NCI-H1436 (cell line): ENCODE results near the gene GSG1L.

ENCODE experiments used
- DNase-seq: peaks from one replicate; lab custom pipeline; 2025; lab: John Stamatoyannopoulos, UW

GSG1L gene

GRCh38 chr16:27818246-27818645 lies 245.3 kb downstream of the GSG1L start:
- DNase-seq: no peak

DNA sequence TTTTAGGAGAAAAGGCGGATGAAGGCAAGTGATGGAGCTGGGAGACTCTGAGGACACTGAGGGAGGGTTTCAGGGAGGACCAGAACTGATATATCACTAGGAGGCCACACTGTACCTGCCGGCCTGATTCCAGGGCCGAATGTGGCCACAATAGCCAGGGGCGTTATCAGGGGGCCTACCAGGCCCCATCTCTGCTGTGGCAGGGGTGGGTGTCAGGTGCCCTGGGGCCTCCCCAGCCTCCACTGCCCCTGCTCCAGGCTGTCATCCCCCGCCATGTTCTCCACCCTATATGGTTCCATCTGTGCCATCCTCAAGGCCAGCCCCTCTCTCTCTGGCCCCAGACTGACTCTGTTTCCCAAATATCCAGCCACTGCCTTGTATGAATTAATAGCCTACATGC lies 246.5 kb downstream of the GSG1L start:
- DNase-seq: no peak

DNA sequence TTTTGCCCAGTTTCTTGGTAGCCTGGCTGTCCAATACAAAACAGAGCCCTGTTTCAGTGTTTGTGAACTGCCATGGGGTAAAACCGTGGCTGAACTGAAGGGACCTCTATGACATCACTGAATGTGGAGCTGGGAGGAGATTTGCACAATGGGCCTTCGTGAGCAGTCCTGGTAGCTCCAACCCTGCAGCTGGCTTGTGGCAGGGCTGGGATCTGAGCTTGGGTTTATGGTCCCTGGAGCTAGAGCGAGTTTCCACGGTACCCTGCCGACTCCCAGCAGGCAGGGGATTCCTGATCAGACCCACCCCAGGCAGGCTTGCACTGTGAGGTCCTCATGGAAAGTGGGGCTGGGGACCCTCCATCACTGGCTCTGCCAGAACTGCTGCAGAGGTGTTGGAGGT lies 247.0 kb downstream of the GSG1L start:
- no peak for DNase-seq

DNA sequence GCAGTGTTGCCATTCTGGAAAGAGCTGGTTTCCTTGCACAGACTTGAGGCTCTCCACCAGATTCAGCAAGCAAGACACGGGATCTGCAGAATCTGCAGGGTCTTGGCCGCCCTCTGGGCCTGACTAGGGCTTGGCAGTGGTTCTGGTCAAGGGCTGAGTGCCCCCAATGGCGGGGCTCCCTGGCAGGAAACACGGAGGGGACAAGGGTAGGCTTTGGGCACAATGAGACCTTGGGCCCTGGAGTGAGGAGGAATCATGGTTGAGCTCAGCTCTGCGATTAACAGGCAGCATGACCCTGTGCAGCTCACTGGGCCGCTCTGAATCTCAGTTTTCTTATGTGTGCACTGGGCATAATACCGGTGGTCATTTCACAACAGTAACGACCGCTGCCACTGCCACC lies 249.9 kb downstream of the GSG1L start:
- no peak for DNase-seq

DNA sequence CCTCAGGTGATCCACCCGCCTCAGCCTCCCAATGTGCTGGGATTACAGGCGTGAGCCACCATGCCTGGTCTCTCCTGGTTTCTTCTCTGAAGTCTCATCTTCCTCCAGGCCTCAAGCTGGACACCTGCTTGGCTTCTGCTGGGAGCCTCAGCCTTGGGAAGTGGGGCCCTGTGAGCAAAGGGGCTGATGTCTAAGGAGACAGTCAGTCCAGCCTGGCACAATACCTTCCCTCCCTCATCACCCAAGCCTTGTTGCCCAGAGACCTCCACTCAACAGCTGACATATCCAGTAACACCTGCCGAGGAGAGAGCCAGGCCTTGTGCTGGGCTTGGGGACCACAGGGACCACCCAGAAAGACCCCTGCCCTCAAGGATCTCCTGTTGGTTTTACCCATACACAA lies 251.6 kb downstream of the GSG1L start:
- DNase-seq: no peak

- no peak for DNase-seq
Measured at GRCh38 chr16:27806986-27807385, 256.5 kb downstream of the GSG1L start.

- DNase-seq: no peak
Measured at GRCh38 chr16:27806388-27806787, 257.1 kb downstream of the GSG1L start.

DNA sequence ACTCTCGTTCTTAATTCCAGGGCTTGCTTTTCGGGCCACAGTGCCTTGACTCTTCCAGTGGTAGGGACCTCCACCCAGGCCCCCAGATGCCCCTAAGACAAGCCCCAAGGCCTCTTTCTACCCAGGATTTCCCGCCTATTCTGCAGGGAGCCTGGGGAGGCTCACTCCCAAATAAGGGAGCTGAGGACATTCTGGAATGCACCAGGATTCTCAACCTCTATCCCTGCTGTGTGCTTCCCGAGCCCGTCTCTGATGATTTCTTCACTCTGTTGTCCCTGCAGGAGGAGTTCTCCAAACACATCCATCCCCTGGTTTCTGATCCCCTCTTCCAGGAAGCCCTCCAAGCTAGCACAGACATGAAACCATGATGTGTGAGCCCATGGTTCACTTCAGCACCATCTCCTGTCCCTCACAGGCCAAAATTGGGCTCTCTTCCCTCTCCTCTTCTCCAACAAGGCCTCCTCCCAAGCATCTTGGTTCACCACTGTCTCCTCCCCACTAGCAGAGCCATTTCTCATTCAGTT lies 257.6 kb downstream of the GSG1L start:
- DNase-seq: no peak

- DNase-seq: no peak
Measured at GRCh38 chr16:27803775-27804549, 259.6 kb downstream of the GSG1L start.

- DNase-seq: no peak
Measured at GRCh38 chr16:27802664-27803439, 260.7 kb downstream of the GSG1L start.

- DNase-seq: no peak
Measured at GRCh38 chr16:27801289-27801945, 262.1 kb downstream of the GSG1L start.

DNA sequence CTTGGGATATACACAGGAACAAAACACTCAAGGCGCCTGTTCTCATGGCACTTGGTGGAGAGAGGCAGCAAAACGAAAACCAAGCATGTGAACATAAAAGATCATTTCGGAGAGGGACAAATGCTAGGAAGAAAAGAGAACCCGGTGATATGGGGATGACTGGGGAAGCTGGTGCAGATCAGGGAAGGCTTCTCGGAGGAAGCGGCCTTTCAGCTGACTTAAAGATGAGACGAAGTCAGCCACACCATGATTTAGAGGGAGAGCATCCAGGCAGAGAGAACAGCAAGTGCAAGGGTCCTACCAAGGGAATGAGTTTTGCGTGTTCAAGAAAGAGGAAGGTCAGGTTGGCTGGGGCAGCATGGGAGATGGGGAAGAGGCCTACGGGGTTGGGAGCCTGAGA lies 262.7 kb downstream of the GSG1L start:
- no peak for DNase-seq

DNA sequence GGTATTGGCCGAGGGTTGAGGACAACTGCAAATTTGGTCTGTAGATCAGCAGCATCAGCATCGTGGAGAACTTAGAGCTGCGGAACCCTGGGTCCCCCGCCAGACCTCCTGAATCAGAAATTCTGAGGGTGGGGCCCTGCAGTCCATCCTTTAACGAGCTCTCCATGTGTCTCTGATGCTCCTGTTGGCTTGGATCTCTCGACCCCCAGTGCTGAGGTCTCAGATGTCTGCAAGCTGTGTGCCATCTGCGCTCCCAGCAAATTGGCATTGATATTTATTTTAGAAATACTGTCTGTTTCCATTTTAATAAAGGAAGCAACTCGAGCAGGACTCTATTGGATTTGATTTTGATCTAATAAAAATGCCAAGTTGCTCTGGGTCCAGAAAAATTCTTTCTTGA lies 263.6 kb downstream of the GSG1L start:
- no peak for DNase-seq

DNA sequence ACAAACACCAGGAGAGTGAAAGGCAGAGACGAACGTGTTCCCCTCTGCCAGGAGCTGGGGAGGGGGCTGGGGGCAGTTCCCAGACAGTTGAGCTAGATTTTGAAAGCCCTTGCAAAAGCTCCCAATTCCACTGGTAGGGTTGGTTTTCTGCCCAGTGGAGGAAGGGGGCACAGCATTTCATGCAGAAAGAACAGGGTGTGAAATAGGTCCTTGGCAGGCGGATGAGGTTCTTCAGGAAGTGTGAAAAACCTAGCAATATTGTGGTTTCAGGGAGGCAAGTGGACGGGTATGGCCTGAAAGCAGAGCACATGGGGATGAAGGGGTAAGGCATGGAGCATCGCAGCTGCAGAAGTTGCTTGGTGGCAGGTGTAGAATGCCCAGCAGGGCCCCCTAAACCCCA lies 265.3 kb downstream of the GSG1L start:
- no peak for DNase-seq

DNA sequence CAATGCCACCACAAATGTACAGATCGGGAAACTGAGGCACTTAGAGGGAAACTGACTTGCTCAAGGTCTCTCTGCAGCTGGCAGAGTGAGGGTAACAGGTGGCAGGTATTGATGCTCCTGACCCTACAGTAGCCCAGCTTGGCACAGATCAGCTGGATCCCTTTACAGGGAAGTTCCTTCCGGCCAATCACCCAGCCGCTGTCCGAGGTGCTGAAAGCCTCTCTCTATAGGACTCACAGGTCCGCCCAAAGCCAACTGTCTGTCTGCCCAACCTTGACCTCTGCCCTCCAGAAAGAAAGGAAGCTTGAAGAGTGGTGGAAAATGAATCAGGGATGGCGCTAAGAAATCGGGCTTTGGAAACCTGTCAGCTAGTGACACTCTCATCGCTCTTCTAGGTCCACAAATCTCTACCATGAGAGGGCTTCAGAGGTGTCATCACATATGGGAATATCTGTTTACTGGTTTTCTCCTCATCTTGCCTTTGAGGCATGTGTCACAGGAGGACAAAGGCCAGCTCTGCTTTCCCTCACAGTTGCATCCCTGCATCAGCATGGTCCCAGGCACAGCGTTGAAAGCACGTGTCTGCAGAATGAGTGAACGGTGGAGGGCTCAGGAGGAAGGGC lies 267.4 kb downstream of the GSG1L start:
- no peak for DNase-seq

DNA sequence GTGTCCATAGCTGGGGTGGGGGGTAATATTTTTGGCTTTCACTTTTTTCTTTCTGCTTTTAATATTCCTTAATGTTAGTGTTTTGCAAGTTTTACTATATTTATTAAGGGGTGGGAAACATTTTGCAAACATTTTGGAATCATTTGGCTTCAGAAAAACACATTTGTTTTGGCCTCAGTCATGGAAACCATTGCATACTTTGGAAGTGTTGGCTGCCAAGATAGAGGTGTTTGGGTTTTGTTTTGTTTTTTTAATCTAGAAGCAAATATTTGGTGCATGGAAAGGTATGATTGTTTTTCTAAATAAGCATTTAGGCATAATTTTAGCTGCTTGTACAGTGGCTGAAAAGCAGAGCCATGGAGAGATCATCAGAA lies 270.3 kb downstream of the GSG1L start:
- DNase-seq: no peak

- no peak for DNase-seq
Measured at GRCh38 chr16:27792486-27793248, 270.8 kb downstream of the GSG1L start.

DNA sequence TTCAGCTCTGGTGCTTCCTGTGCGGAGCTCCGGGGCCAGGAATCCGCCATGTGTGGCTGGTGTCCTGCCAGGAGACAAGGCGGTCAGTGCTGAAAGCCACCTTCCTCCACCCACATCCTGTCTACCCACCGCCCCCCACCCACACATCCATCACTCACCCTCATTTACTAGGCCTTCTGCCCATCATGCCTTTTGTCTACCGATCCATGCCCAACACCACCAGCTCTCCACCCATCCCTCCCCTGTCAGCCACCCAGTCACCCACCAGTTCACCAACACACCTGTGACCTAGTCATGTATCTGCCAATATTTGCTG lies 272.2 kb downstream of the GSG1L start:
- DNase-seq: no peak

DNA sequence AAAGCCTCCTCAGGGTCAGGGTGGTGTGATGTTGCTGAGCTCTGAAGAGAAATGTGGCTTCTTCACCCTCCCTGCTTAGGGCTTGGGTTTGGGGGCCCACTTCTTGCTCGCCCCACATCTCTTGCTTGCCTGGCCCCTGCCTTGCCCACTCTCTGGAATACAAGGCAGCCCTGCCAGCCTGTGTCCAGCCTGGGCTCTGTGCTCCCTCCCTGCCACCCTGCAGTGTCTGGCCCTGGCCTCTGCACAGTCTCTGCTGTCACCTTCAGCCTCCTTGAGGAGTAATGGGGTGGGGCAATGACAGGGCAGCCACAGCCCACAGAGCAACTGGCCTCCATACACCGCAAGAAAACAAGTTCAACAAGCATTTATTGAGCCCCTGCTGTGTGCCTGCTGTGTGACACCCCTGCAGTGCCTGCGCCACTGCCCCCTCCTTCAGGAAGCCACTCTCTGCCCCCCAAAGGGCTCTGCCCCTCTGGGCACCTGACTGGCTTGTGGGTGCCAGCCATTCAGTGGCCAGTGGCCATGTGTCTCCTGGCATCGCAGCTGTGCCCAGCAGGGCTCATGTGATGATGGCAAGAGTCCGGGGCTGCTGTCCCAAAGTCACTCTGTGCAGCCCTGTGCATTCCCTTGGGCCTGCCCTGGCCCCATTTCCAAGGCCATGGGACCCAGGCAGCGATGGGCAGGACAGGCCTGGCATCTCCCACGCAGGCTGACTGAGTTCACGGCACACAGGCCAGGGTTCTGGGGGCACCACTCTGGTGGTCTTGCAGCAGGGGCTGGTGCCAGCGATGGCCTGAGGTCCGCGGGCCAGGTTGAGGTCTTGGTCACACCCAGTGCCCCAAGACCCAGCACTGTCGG lies 272.7 kb downstream of the GSG1L start:
- DNase-seq: no peak

DNA sequence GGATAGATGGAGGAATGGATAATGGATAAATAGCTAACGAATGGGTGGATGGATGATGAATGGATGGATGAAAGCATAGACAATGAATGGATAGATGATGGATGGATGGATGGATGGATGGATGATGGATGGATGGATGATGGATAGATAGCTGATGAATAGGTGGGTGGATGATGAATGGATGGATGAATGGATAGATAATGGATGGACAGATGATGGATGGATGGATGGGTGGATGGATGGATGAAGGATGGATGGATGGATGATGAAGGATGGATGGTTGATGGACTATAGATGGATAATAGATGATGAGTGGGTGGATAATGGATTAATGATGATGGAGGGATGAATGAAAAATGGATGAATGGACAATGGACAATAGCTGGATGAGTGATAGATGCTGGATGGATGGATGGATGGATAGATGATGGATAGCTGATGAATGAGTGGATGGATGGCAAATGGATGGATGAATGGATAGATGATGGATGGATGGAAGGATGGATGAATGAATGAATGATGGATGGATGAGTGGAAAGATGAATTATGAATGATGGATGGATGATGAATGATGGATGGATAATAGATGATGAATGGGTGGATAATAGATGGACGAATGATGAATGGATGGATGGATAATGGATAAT lies 273.8 kb downstream of the GSG1L start:
- DNase-seq: no peak
